A549 (cell line): ENCODE measurements around the gene ZNF580. TPM values are rescaled to one million over a fixed set of nuclear protein-coding genes. Genes with fewer than 3 reads are reported as not detected.

Source experiments
- ATAC-seq, 2 experiments: fragments of 200-7000 bp in 1 of 2; fragments of >200 bp in 1 of 2; cut with Nextera tagmentation in 1 of 2; cut with Tn5 transposase in 1 of 2; 3 replicates each; pipeline versions ENCODE4 v1.8.0 to v1.9.1; 2018 to 2020; ENCODE audit warnings: mild to moderate bottlenecking in 1 of 2, moderate library complexity in 1 of 2
- CTCF ChIA-PET: fragments of 300-600 bp; sonication (Branson Sonifier 250); formaldehyde crosslinking; extraction: SDS; loops from one replicate; lab custom pipeline; 2021; ENCODE audit warnings: antibody characterized with exemption, inconsistent platforms; lab: Yijun Ruan, JAX
- POLR2A ChIA-PET: fragments of 350-600 bp; formaldehyde crosslinking; extraction: SDS; loops from one replicate; lab custom pipeline; 2021; ENCODE audit warnings: antibody characterized with exemption, inconsistent platforms; lab: Yijun Ruan, JAX
- DNase-seq, 2 experiments: peaks; one replicate each; pipeline versions ENCODE4 v3.0.0 to v3.0.0-alpha.2; 2011 to 2016; ENCODE audit warnings: low read depth in 1 of 2, low spot score in 1 of 2
- FAIRE-seq: peaks from 2 replicates; lab custom pipeline; 2011; peaks lifted over from hg19 to GRCh38; lab: Jason Lieb, UNC
- H3K27ac ChIP-seq, 2 experiments: fragments of >200 bp; sonication (Bioruptor Twin); formaldehyde crosslinking; 3 replicates each; pipeline ENCODE4 v1.5.1; 2016 to 2017
- H3K4me1 ChIP-seq: fragments of >200 bp; sonication (Bioruptor Twin); formaldehyde crosslinking; 3 replicates; pipeline ENCODE4 v1.6.1; 2016
- H3K4me2 ChIP-seq: fragments of >200 bp; sonication (Bioruptor Twin); formaldehyde crosslinking; 3 replicates; pipeline ENCODE4 v1.6.1; 2016
- H3K4me3 ChIP-seq: fragments of >200 bp; sonication (Bioruptor Twin); formaldehyde crosslinking; 3 replicates; pipeline ENCODE4 v1.5.1; 2016
- H3K9me3 ChIP-seq: fragments of >200 bp; sonication (Bioruptor Twin); formaldehyde crosslinking; 3 replicates; pipeline ENCODE4 v1.6.1; 2016
- BCL3 ChIP-seq: fragments of >200 bp; sonication (Bioruptor Twin); formaldehyde crosslinking; IDR thresholded peaks from 3 replicates; pipeline ENCODE4 v1.6.1; 2016
- BHLHE40 ChIP-seq: IDR thresholded peaks from 2 replicates; pipeline ENCODE4 v1.6.1; 2012; ENCODE audit warnings: low read depth, low read length, inconsistent platforms
- CBX2 ChIP-seq: fragments of 200-600 bp; sonication (generic); IDR thresholded peaks from 2 replicates; pipeline ENCODE4 v1.6.1; 2016; ENCODE audit warnings: low read depth, mild to moderate bottlenecking, borderline replicate concordance
- CBX8 ChIP-seq: fragments of 200-600 bp; sonication (generic); IDR thresholded peaks from 2 replicates; pipeline ENCODE4 v1.6.1; 2016
- CHD2 ChIP-seq: fragments of 150-350 bp; IDR thresholded peaks from 2 replicates; pipeline ENCODE4 v1.6.1; 2014; ENCODE audit warnings: low read length; ENCODE audit not compliant: partially characterized antibody
- CTCF ChIP-seq: fragments of >200 bp; sonication (Bioruptor Twin); formaldehyde crosslinking; IDR thresholded peaks from 3 replicates; pipeline ENCODE4 v1.5.1; 2016
- EHF ChIP-seq: fragments of 250-450 bp; sonication (Bioruptor Pico); IDR thresholded peaks from 2 replicates; pipeline ENCODE4 v1.5.0; 2020; ENCODE audit warnings: mild to moderate bottlenecking
- ESRRA ChIP-seq: fragments of 150-350 bp; IDR thresholded peaks from 2 replicates; pipeline ENCODE4 v1.6.1; 2014; ENCODE audit warnings: mild to moderate bottlenecking, low read length, borderline replicate concordance
- FOSB ChIP-seq: fragments of 250-450 bp; sonication (Bioruptor Pico); IDR thresholded peaks from 2 replicates; pipeline ENCODE4 v1.5.0; 2020; ENCODE audit warnings: mild to moderate bottlenecking, moderate library complexity
- FOSL2 ChIP-seq, 2 experiments: fragments of 450-650 bp in 1 of 2; fragments of >200 bp in 1 of 2; sonication (Bioruptor Twin) in 1 of 2; formaldehyde crosslinking; IDR thresholded peaks; 2 replicates each; pipeline versions ENCODE4 v1.5.0 to v1.6.1; 2016 to 2020; ENCODE audit warnings: mild to moderate bottlenecking in 1 of 2, moderate library complexity in 1 of 2
- GATA3 ChIP-seq: IDR thresholded peaks from 2 replicates; pipeline ENCODE4 v1.6.1; 2012; ENCODE audit warnings: borderline replicate concordance
- HDAC2 ChIP-seq: fragments of 200-600 bp; sonication (generic); IDR thresholded peaks from 2 replicates; pipeline ENCODE4 v1.6.1; 2016
- HES2 ChIP-seq: fragments of >200 bp; sonication (Bioruptor Twin); formaldehyde crosslinking; IDR thresholded peaks from 2 replicates; pipeline ENCODE4 v1.6.1; 2016
- HMGXB4 ChIP-seq: fragments of 250-450 bp; sonication (Bioruptor Pico); IDR thresholded peaks from 2 replicates; pipeline ENCODE4 v1.5.0; 2021; ENCODE audit warnings: mild to moderate bottlenecking, moderate library complexity, borderline replicate concordance
- HOXB5 ChIP-seq: fragments of 250-450 bp; sonication (Bioruptor Pico); IDR thresholded peaks from 2 replicates; pipeline ENCODE4 v1.5.0; 2020; ENCODE audit warnings: mild to moderate bottlenecking, moderate library complexity
- JUN ChIP-seq, 2 experiments: fragments of >200 bp; sonication (Bioruptor Twin); formaldehyde crosslinking; IDR thresholded peaks; 2 replicates in 1 of 2; 3 replicates in 1 of 2; pipeline ENCODE4 v1.6.1; 2016 to 2017
- JUNB ChIP-seq: fragments of >200 bp; sonication (Bioruptor Twin); formaldehyde crosslinking; IDR thresholded peaks from 2 replicates; pipeline ENCODE4 v1.6.1; 2016
- KDM1A ChIP-seq: fragments of 200-600 bp; sonication (generic); IDR thresholded peaks from 2 replicates; pipeline ENCODE4 v1.6.1; 2016; ENCODE audit warnings: low read depth, mild to moderate bottlenecking
- MAFK ChIP-seq: fragments of 450-650 bp; IDR thresholded peaks from 2 replicates; pipeline ENCODE4 v1.6.1; 2014; ENCODE audit not compliant: partially characterized antibody
- MAX ChIP-seq: IDR thresholded peaks from 2 replicates; pipeline ENCODE4 v1.6.1; 2012
- MYC ChIP-seq: IDR thresholded peaks from 2 replicates; pipeline ENCODE4 v1.6.1; 2012; ENCODE audit warnings: mild to moderate bottlenecking, inconsistent platforms, low read length, improper control_type of control experiment, borderline replicate concordance
- NFE2L2 ChIP-seq: fragments of 150-350 bp; conservative IDR thresholded peaks from 2 replicates; pipeline ENCODE4 v1.6.1; 2014; ENCODE audit warnings: low read length
- POLR2AphosphoS2 ChIP-seq: conservative IDR thresholded peaks from 2 replicates; pipeline ENCODE4 v1.6.1; 2012; ENCODE audit warnings: low read length, improper control_type of control experiment, inconsistent platforms
- RAD21 ChIP-seq, 2 experiments: fragments of >200 bp in 1 of 2; sonication (Bioruptor Twin) in 1 of 2; formaldehyde crosslinking in 1 of 2; IDR thresholded peaks in 1 of 2; conservative IDR thresholded peaks in 1 of 2; 2 replicates in 1 of 2; 3 replicates in 1 of 2; pipeline ENCODE4 v1.6.1; 2012 to 2018; ENCODE audit warnings: inconsistent platforms in 1 of 2
- RARB ChIP-seq: fragments of 250-450 bp; sonication (Bioruptor Pico); IDR thresholded peaks from 2 replicates; pipeline ENCODE4 v1.8.0; 2021; ENCODE audit warnings: mild to moderate bottlenecking, moderate library complexity
- RCOR1 ChIP-seq: fragments of 150-350 bp; IDR thresholded peaks from 2 replicates; pipeline ENCODE4 v1.6.1; 2014; ENCODE audit warnings: antibody characterized with exemption, low read length, low read depth
- RFX5 ChIP-seq: fragments of 450-650 bp; IDR thresholded peaks from 2 replicates; pipeline ENCODE4 v1.7.1; 2014; ENCODE audit warnings: antibody characterized with exemption, mild to moderate bottlenecking, moderate library complexity
- SMC3 ChIP-seq: fragments of >200 bp; sonication (Bioruptor Twin); formaldehyde crosslinking; IDR thresholded peaks from 3 replicates; pipeline ENCODE4 v1.6.1; 2018; ENCODE audit warnings: inconsistent platforms
- TP53 ChIP-seq: fragments of 250-450 bp; sonication (Bioruptor Pico); IDR thresholded peaks from 2 replicates; pipeline ENCODE4 v1.5.0; 2021; ENCODE audit warnings: mild to moderate bottlenecking, moderate library complexity
- USF2 ChIP-seq: fragments of 450-650 bp; IDR thresholded peaks from 2 replicates; pipeline ENCODE4 v1.6.1; 2014; ENCODE audit warnings: antibody characterized with exemption
- ZC3H11A ChIP-seq: fragments of 450-650 bp; IDR thresholded peaks from 2 replicates; pipeline ENCODE4 v1.6.1; 2014; ENCODE audit warnings: antibody characterized with exemption, mild to moderate bottlenecking
- ZFP36 ChIP-seq: fragments of 450-650 bp; IDR thresholded peaks from 2 replicates; pipeline ENCODE4 v1.6.1; 2014; ENCODE audit warnings: borderline replicate concordance; ENCODE audit not compliant: partially characterized antibody
- WGBS: methylation state at CpG from one replicate; pipeline ENCODE4 v1.1.6; 2017; ENCODE audit errors: missing lambda C conversion rate; 5-methylcytosine and 5-hydroxymethylcytosine counted together
- polyA plus RNA-seq, 4 experiments: library from polyadenylated mRNA; depleted of rRNA in 3 of 4; stranded (reverse); fragments of >200 nt; fragmentation: RNase III in 1 of 4; extraction: RNeasy Plus Mini Kit Qiagen cat#74134 plus additional on column Dnase treatment in 1 of 4; gene quantifications; 2 replicates in 3 of 4; 3 replicates in 1 of 4; pipeline ENCODE4 v1.2.3, GENCODE V29; 2011 to 2017

Gene ZNF580
- polyA plus RNA-seq, 2 of the 4 experiments (the other 2 are of a cell fraction) = 9.2 to 52.8 TPM

GRCh38 chr19:55637534-55637933 lies 3.3 kb upstream of the ZNF580 start:
- Histone ChIP-seq H3K4me3 (no peak overlapping the region), H3K27ac (no peak overlapping the region), H3K4me2 (no peak overlapping the region)
- ChIA-PET CTCF (interaction anchor here (0.8 to 24.9 kb wide), 12 partner anchors 9 to 696 kb away, joined by 3 to 363 read pairs (median 3); partner anchors contain the start of genes CCDC106 and ZNF865), POLR2A (interaction anchor here (0.6 to 3.4 kb wide), 4 partner anchors 13 to 230 kb away, joined by 3 to 20 read pairs (median 7); partner anchors contain the start of genes FIZ1, U2AF2, UBE2S and ZNF784)
- FAIRE-seq (no peak), ATAC-seq (no peak), DNase-seq (no peak)
- WGBS = 68% methylated on average over 11 of the region's 11 CpGs
- no peak for TF ChIP-seq MYC
- no peak for TF ChIP-seq JUN (IDR thresholded peaks at IDR 0.05)
- TF ChIP-seq ESRRA = no peak
- no peak for TF ChIP-seq JUNB
- no peak for TF ChIP-seq ZC3H11A
- no peak for TF ChIP-seq FOSL2 (IDR thresholded peaks at IDR 0.05)
- TF ChIP-seq FOSL2 (CRISPR knock-in tag; IDR thresholded peaks at IDR 0.05) = no peak
- no peak for TF ChIP-seq CBX2
- TF ChIP-seq MAFK = no peak
- no peak for TF ChIP-seq GATA3
- TF ChIP-seq, all 56 proteins: peak for 0
- Histone ChIP-seq H3K4me1 (peaks cover 21% of the 10 kb centered on the region), H3K9me3 (no peaks in the 10 kb centered on the region)

- POLR2A ChIA-PET = interaction anchor here (0.6 to 3.4 kb wide), 5 partner anchors 14 to 428 kb away, joined by 3 to 20 read pairs (median 5); partner anchors contain the start of genes FIZ1, U2AF2 and ZNF784
- H3K4me2 ChIP-seq = no peak overlapping the region
- no peak overlapping the region for H3K4me3 ChIP-seq
- peak in 1 of 2 experiments; percentile 15; a peak in 3 of 6 replicates for ATAC-seq
- H3K9me3 ChIP-seq = no peaks in the 10 kb centered on the region
- peaks cover 28% of the 10 kb centered on the region for H3K4me1 ChIP-seq
- CTCF ChIA-PET = interaction anchor here (0.6 to 24.9 kb wide), 13 partner anchors 7 to 975 kb away, joined by 3 to 363 read pairs (median 4); partner anchors contain the start of genes CCDC106 and ZNF784
- WGBS = 82% methylated on average over 6 of the region's 6 CpGs
- peak; percentile 67 to 87 for DNase-seq
- FAIRE-seq = no peak
- H3K27ac ChIP-seq = no peak overlapping the region
- TF ChIP-seq MAX (peak; percentile 43; the same call in 1 of the 2 replicates), HDAC2 (no peak), ZC3H11A (no peak), MAFK (no peak), RAD21 (conservative IDR thresholded peaks at IDR 0.05 in 1 of 2, IDR thresholded peaks at IDR 0.05 in 1 of 2) (peak in 1 of 2 experiments; percentile 15; a peak in 1 of 5 replicates), SMC3 (0 out of 3 replicates have a peak, but pooled peaks have one; percentile 9), TP53 (no peak), MYC (no peak), USF2 (no peak), RFX5 (no peak), POLR2AphosphoS2 (no peak), RARB (CRISPR knock-in tag) (no peak), BHLHE40 (no peak), HMGXB4 (CRISPR knock-in tag) (no peak), CHD2 (no peak), NFE2L2 (no peak), FOSL2 (IDR thresholded peaks at IDR 0.05) (no peak), FOSL2 (CRISPR knock-in tag; IDR thresholded peaks at IDR 0.05) (no peak), JUN (IDR thresholded peaks at IDR 0.05) (no peak), KDM1A (no peak), RCOR1 (no peak), FOSB (CRISPR knock-in tag) (no peak), BCL3 (no peak), ZFP36 (no peak), CTCF (peak; percentile 54), HOXB5 (CRISPR knock-in tag) (no peak), EHF (CRISPR knock-in tag) (no peak), CBX8 (no peak), HES2 (no peak)
Observed at GRCh38 chr19:55638864-55639359, 1.9 kb upstream of the ZNF580 start.
